Nephron (organoid): ENCODE data around the gene GRM2.
A peak's percentile ranks its signal among the peaks of the same experiment; 100 is the strongest.

ENCODE experiments used
- H3K27ac Mint-ChIP-seq, 3 experiments: 2 replicates each; pipeline ENCODE4 v1.8.0; 2020; ENCODE audit warnings: mixed read lengths in 3 of 3, mild to moderate bottlenecking in 2 of 3, moderate library complexity in 1 of 3
- H3K27me3 Mint-ChIP-seq: 2 replicates; pipeline ENCODE4 v1.8.0; 2021; ENCODE audit warnings: low read depth, mild to moderate bottlenecking, moderate library complexity, mixed read lengths
- H3K36me3 Mint-ChIP-seq: 2 replicates; pipeline ENCODE4 v1.8.0; 2020; ENCODE audit warnings: low read depth, mixed read lengths
- H3K4me1 Mint-ChIP-seq: 2 replicates; pipeline ENCODE4 v1.8.0; 2020; ENCODE audit warnings: mixed read lengths
- H3K4me3 Mint-ChIP-seq, 3 experiments: 2 replicates each; pipeline ENCODE4 v1.8.0; 2020; ENCODE audit warnings: mild to moderate bottlenecking in 3 of 3, mixed read lengths in 3 of 3, moderate library complexity in 2 of 3
- H3K9me3 Mint-ChIP-seq: 2 replicates; pipeline ENCODE4 v1.8.0; 2020; ENCODE audit warnings: mixed read lengths
- TF ChIP-seq, protein P1 (sequence below), 3 experiments: fragments of 200-600 bp; sonication (generic); IDR thresholded peaks; one replicate each; pipeline ENCODE4 v1.5.0; 2021; ENCODE audit warnings: antibody characterized with exemption in 3 of 3; ENCODE audit not compliant: unreplicated experiment in 3 of 3

Gene GRM2

DNA sequence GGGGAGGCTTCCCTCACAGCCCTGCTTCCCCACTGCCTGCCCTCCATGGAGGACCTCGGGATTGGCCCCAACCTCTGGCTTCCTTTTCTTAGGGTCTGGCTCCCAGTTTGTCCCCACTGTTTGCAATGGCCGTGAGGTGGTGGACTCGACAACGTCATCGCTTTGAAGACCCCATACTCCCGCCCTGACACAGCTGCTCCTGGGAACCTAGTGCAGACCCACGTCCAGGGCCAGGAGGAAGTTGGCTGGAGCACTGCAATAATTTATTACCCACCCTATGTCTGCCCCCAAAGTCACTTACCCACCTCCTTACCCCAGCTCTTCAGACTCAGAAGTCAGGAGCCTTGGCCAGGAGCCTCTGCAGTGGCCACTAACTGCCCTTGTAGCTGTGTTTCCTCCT, 11.1 kb downstream of the GRM2 start:
- H3K27ac Mint-ChIP-seq: no peak overlapping the region
- H3K27me3 Mint-ChIP-seq: peaks cover 23% of the 10 kb centered on the region
- H3K9me3 Mint-ChIP-seq: no peaks in the 10 kb centered on the region
- no peak overlapping the region for H3K4me3 Mint-ChIP-seq
- TF ChIP-seq, protein P1, sequence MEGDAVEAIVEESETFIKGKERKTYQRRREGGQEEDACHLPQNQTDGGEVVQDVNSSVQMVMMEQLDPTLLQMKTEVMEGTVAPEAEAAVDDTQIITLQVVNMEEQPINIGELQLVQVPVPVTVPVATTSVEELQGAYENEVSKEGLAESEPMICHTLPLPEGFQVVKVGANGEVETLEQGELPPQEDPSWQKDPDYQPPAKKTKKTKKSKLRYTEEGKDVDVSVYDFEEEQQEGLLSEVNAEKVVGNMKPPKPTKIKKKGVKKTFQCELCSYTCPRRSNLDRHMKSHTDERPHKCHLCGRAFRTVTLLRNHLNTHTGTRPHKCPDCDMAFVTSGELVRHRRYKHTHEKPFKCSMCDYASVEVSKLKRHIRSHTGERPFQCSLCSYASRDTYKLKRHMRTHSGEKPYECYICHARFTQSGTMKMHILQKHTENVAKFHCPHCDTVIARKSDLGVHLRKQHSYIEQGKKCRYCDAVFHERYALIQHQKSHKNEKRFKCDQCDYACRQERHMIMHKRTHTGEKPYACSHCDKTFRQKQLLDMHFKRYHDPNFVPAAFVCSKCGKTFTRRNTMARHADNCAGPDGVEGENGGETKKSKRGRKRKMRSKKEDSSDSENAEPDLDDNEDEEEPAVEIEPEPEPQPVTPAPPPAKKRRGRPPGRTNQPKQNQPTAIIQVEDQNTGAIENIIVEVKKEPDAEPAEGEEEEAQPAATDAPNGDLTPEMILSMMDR (IDR thresholded peaks at IDR 0.05; ENCODE audit: unreplicated experiment in 3 of 3): no peak
- peaks cover 9% of the 10 kb centered on the region for H3K4me1 Mint-ChIP-seq
- H3K36me3 Mint-ChIP-seq: no peaks in the 10 kb centered on the region

DNA sequence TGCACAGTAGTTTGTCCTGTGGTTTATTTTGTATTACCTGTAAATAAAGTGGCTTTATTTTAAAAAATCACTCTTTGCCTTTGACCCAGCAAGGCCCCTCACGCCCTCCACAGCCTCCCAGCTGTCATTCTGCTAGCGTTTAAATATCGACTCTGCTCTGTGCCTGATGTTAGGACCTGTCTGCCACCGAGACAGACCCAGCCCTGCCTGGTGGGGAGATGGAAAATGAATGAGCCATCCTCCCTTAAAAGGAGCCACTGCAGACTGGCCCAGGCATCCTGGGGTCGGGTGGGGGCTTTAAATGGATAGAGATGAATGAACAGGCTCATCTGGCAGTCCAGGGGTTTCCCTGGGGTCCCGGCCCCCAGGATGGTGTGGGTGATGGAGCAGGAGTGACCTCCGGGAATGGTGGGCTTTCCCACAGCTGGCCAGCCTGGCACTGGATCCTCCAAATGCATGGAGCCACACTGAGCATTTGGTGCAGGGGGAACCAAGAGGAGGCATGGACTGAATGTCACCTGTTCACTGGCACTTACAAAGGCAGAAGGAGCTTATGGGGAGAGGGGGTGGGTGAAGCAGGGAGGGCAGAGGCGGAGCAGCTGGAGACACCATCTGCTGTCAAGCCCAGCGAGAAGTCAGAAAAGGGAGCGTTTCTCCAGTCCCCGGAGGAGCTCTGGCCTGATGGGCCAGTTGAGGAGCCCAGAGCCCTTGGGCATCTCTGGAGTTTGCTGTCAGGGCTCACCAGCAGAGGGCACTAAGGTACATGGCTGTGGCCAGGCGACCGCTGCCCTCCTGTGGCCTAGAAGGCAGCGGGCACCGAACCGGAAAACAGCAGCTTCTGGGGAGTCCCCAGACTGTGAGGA, 11.9 kb downstream of the GRM2 start:
- no peaks in the 10 kb centered on the region for H3K36me3 Mint-ChIP-seq
- peaks cover 19% of the 10 kb centered on the region for H3K27me3 Mint-ChIP-seq
- TF ChIP-seq, protein P1 (IDR thresholded peaks at IDR 0.05; ENCODE audit: unreplicated experiment in 3 of 3): peak; percentile 29 to 70 (median 47)
- H3K4me3 Mint-ChIP-seq: no peak overlapping the region
- no peaks in the 10 kb centered on the region for H3K9me3 Mint-ChIP-seq
- peaks cover 9% of the 10 kb centered on the region for H3K4me1 Mint-ChIP-seq
- peak overlapping the region in 1 of 3 experiments; percentile 45 for H3K27ac Mint-ChIP-seq

DNA sequence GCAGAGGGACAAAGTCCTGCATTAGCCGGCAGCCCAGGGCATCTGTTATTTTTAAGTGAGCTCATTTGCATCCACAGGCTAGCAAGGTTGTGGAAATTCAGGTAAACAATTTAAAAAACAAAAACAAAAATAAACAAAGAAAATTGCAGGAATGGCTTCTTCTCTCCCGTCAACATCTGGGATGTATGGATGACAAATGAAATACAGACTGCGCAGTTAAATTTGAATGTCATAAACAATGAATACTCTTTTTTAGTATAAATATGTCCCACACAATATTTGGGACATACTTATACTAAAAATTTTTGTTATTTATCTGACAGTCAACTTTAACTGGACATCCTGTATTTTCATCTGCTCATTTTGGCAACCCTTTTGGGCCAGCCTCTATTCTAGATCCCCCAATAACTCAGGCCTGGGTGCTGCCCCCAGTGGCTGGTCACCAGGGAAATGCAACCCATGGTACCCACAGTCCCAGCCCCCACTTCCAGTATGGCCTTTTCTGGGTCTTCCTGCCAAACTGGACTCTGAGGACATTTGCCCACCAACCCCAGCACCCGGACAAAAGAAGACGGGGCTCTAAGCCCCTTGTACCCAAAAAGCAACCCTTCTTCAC, 12.7 kb downstream of the GRM2 start:
- no peak overlapping the region for H3K4me3 Mint-ChIP-seq
- H3K9me3 Mint-ChIP-seq: no peaks in the 10 kb centered on the region
- TF ChIP-seq, protein P1 (IDR thresholded peaks at IDR 0.05; ENCODE audit: unreplicated experiment in 3 of 3): no peak
- H3K4me1 Mint-ChIP-seq: peaks cover 9% of the 10 kb centered on the region
- peaks cover 19% of the 10 kb centered on the region for H3K27me3 Mint-ChIP-seq
- H3K27ac Mint-ChIP-seq: no peak overlapping the region
- no peaks in the 10 kb centered on the region for H3K36me3 Mint-ChIP-seq

DNA sequence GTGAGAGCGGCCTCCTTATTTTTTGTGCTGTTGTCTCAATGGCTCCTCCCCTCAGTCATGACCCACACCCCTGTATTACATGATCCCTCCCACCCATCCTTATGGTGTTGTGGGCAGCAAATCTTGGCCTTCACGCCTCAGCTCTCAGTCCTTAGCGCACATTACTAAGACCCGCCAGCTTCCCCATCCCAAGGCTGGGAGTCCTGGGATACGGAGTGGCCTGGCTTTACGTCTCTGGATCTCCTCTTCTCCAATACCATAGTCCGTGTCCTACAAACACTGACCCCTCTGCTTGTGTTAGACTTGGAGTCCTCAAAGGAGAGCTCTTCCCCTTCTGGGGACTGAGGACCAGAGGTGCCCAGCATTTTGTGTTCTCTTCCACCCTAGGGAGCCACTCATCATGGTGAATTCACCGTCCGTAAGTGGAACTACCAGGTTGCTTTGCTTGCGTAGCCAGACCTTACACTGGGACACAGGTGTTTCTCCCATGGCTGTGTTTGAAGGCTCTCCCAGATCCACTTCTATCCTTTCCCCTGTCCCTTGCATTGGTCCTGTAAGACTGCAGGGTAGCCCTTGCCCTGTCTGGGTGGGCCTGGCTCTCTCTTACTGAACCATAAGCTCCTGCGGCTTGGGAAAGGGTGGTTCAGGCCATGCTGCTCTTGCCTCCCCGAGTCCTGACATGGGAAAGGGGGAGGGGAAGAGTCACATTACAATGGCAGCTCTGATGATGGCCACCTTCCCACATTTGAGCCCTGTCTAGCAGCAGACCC, 13.6 kb downstream of the GRM2 start:
- H3K27ac Mint-ChIP-seq: no peak overlapping the region
- no peaks in the 10 kb centered on the region for H3K9me3 Mint-ChIP-seq
- H3K4me1 Mint-ChIP-seq: peaks cover 9% of the 10 kb centered on the region
- H3K36me3 Mint-ChIP-seq: no peaks in the 10 kb centered on the region
- no peak overlapping the region for H3K4me3 Mint-ChIP-seq
- H3K27me3 Mint-ChIP-seq: peaks cover 16% of the 10 kb centered on the region
- TF ChIP-seq, protein P1 (IDR thresholded peaks at IDR 0.05; ENCODE audit: unreplicated experiment in 3 of 3): no peak

DNA sequence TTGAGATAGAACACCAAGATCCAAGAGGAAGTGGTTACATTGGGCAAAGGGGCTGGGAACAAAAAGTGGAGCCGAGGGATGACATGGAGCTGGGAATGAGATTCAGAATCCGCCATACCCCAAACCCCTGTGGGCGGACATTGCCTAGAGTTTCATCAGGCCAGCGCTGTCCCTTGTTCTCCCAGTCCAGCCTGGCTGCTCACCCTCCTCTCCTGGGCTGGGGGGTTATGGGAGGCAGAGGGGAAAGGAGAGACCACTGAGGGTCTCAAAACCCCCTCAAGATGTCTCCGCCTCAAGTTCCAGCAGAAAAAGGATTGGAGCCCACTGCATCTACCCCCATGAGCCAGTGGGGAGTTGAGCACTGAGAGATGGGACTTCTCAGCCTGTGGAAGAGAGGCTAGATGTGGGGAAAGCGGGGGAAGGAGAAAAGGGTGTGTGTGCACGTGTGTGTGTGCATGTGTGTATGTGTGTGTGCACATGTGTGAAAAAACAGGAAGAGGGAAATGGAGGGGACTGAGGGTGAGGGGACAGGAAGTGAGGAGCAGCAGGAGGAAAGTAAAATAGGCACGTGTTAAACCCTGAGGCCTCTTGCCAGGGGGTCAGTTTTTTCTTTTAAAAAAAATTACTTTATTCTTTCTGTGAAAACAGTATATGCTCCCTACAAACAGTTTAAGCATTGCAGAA, 14.3 kb downstream of the GRM2 start:
- no peaks in the 10 kb centered on the region for H3K36me3 Mint-ChIP-seq
- H3K9me3 Mint-ChIP-seq: no peaks in the 10 kb centered on the region

More for the DNA sequence above, 14.3 kb downstream of the GRM2 start:
- peaks cover 14% of the 10 kb centered on the region for H3K27me3 Mint-ChIP-seq
- H3K4me1 Mint-ChIP-seq: peaks cover 9% of the 10 kb centered on the region
- TF ChIP-seq, protein P1 (IDR thresholded peaks at IDR 0.05; ENCODE audit: unreplicated experiment in 3 of 3): no peak
- H3K4me3 Mint-ChIP-seq: no peak overlapping the region
- H3K27ac Mint-ChIP-seq: no peak overlapping the region
